Large intestine (tissue), 3 donors: Measurements from ENCODE around the gene CHD1. TPM values are rescaled to one million over a fixed set of nuclear protein-coding genes. Genes with fewer than 3 reads are reported as not detected.

ENCODE experiments used
- DNase-seq, 2 donors: peaks; one replicate each; pipeline versions ENCODE4 v3.0.0 to v3.0.0-alpha.2; 2013
- H3K27ac ChIP-seq: one replicate; pipeline ENCODE4 v1.5.1; 2013; ENCODE audit warnings: low read length
- H3K27me3 ChIP-seq: 2 replicates; pipeline ENCODE4 v1.6.1; 2013; ENCODE audit warnings: low read length; ENCODE audit not compliant: control insufficient read depth, insufficient read depth
- H3K36me3 ChIP-seq: 2 replicates; pipeline ENCODE4 v1.6.1; 2013; ENCODE audit warnings: low read length; ENCODE audit not compliant: control insufficient read depth, insufficient read depth
- H3K4me1 ChIP-seq: one replicate; pipeline ENCODE4 v1.6.1; 2013; ENCODE audit warnings: low read length; ENCODE audit not compliant: control insufficient read depth, insufficient read depth
- H3K4me3 ChIP-seq: one replicate; pipeline ENCODE4 v1.5.1; 2013; ENCODE audit warnings: low read length
- H3K9me3 ChIP-seq: one replicate; pipeline ENCODE4 v1.6.1; 2013; ENCODE audit warnings: mild to moderate bottlenecking, low read depth, low read length, moderate library complexity; ENCODE audit not compliant: control insufficient read depth
- WGBS: methylation state at CpG from one replicate; pipeline ENCODE4 v1.1.5; 2013; ENCODE audit warnings: low lambda C conversion rate; ENCODE audit not compliant: insufficient coverage; 5-methylcytosine and 5-hydroxymethylcytosine counted together
- polyA plus RNA-seq: library from polyadenylated mRNA; unstranded; fragments of 120-200 nt; gene quantifications from one replicate; pipeline ENCODE4 v1.2.1, GENCODE V29; 2013

Gene CHD1
- polyA plus RNA-seq, 1 donor = 49.4 TPM

DNA sequence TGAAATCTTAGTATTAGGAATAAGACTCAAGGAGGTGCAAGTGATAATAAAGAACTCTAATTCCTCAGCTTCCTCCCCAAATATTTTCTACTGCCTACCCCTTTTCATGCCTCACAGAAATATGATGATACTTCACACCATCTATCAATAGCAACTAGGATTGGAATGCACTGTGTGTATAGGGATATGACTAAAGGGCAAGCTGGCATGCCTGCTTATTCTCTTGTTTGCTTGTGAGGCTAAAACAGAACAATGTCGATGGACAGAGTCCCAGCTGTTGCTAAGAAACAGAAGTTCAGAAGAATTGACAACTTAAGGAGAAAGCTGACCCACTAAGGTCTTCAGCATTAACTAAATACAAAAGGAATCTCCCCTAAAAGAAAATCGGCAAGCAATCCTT is 9.7 kb upstream of the CHD1 start:
- Histone ChIP-seq H3K36me3 (no peaks in the 10 kb centered on the region), H3K4me3 (no peak overlapping the region), H3K4me1 (no peaks in the 10 kb centered on the region), H3K27me3 (no peaks in the 10 kb centered on the region), H3K27ac (no peak overlapping the region), H3K9me3 (no peaks in the 10 kb centered on the region)
- WGBS = no CpG with 5 or more reads among the region's 2 CpGs
- DNase-seq = no peak

DNA sequence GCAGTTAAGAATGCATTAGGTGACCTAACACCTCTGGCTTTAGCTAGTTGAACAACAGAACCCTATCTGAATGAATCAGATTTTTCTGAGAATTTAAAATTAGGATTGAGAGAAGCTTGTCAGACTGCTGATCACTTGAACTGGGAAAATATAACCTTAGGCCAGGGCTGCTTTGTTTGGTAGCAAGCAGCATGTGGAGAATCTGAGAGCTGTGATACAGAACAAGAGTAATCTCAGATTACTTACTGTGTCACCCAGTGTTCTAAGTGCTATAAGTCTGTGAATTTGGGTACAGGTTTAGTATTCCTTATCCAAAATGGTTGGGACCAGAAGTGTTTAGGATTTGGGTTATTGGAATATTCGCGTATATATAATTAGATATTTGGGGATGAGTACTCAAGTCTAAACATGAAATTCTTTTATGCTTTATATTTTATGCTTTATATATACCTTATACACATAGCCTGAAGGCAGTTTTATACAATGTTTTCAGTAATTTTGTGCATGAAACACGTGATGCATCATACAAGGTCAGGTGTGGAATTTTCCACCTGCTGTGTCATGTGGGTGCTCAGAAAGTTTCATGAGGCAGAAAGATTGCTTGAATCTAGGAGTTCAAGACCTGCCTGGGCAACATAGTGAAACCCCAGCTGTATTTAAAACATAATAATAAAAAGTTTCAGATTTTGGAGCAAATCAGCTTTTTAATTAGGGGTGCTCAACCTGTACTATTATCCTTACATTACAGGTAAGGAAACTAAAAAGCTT is 8.3 kb upstream of the CHD1 start:
- 100% methylated on average over 2 of the region's 3 CpGs for WGBS

DNA sequence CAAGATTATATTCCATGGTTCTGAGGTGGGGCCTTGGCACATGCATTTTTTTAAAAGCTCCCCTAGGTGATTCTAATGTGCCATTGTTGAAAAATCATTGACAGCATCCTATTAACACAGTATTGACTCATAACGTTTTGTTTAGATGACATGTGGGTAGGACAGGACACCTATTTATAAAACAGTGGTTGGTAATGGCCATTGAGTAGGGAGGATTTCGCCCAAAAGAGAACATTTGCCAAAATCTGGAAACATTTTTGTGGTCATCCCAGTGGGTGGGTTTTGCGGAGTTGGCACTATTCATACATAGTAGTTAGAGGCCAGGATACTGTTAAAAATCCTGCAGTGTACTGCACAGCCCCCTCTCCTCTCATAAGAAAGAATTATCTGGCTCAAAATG is 6.4 kb upstream of the CHD1 start:
- DNase-seq = no peak
- Histone ChIP-seq H3K27me3 (no peaks in the 10 kb centered on the region), H3K4me1 (no peaks in the 10 kb centered on the region), H3K27ac (no peak overlapping the region), H3K36me3 (no peaks in the 10 kb centered on the region), H3K4me3 (no peak overlapping the region), H3K9me3 (no peaks in the 10 kb centered on the region)
- no CpG with 5 or more reads among the region's 3 CpGs for WGBS

More for the DNA sequence above, 8.3 kb upstream of the CHD1 start:
- no peaks in the 10 kb centered on the region for H3K4me1 ChIP-seq
- H3K27me3 ChIP-seq = no peaks in the 10 kb centered on the region
- H3K9me3 ChIP-seq = no peaks in the 10 kb centered on the region
- no peak for DNase-seq
- H3K36me3 ChIP-seq = no peaks in the 10 kb centered on the region
- no peak overlapping the region for H3K4me3 ChIP-seq
- H3K27ac ChIP-seq = no peak overlapping the region

DNA sequence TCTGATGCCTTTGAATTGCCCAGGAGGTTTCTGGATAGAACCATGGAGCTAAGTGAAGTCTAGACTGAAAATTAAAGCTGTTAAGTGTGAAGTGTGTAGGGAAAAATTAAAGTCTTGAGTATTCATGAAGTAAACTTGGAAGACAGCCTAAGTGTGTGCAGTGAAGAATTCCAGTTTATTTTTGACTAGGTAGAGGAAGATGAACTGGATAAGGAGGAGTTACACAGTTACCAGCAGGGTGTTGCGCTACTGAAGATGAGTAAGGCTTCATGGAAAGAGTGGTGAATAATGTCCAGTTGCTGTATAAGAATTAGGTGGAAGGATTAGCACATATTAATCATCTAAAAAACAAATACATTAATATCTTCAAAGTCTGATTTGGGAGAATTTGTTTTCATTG is 5.7 kb upstream of the CHD1 start:
- H3K4me3 ChIP-seq = no peak overlapping the region
- no peaks in the 10 kb centered on the region for H3K9me3 ChIP-seq
- no peaks in the 10 kb centered on the region for H3K27me3 ChIP-seq
- DNase-seq = no peak
- H3K4me1 ChIP-seq = no peaks in the 10 kb centered on the region
- no peaks in the 10 kb centered on the region for H3K36me3 ChIP-seq
- H3K27ac ChIP-seq = no peak overlapping the region
- WGBS = no CpG with 5 or more reads among the region's 1 CpG

DNA sequence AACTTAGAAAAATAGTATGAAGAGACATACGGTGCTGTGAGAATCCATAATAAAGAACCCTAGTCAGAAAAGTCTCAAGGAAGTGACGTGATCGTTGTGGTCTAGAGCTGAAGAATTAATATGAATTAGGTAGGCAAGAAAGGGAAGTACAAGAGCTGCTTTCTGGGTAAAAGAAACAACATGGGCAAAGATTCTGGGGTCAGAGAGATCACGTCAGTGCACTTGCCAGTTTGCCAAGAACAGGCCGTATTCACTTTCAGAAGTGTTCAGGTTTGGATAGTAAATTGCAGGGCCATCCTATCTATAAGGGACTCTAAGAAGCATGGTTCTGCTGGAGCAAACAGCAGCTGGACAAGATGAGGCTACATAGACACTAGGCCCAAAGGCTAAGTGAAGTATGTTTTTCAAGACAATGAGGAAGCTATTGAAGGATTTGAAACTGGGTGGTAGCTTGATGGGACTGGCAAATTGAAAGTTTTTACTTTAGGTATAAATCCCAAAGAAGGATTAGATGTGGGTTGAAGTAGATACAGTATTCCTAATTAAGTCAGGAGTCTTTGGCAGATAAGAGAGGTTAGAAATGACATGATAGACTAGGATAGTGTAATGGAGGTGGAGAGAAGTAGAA is 4.8 kb upstream of the CHD1 start:
- no peak overlapping the region for H3K27ac ChIP-seq
- no peak for DNase-seq
- no peaks in the 10 kb centered on the region for H3K27me3 ChIP-seq
- no peaks in the 10 kb centered on the region for H3K9me3 ChIP-seq
- no peak overlapping the region for H3K4me3 ChIP-seq
- no peaks in the 10 kb centered on the region for H3K36me3 ChIP-seq
- H3K4me1 ChIP-seq = no peaks in the 10 kb centered on the region
- whole genome bisulfite sequencing = 95% methylated on average over 3 of the region's 5 CpGs

DNA sequence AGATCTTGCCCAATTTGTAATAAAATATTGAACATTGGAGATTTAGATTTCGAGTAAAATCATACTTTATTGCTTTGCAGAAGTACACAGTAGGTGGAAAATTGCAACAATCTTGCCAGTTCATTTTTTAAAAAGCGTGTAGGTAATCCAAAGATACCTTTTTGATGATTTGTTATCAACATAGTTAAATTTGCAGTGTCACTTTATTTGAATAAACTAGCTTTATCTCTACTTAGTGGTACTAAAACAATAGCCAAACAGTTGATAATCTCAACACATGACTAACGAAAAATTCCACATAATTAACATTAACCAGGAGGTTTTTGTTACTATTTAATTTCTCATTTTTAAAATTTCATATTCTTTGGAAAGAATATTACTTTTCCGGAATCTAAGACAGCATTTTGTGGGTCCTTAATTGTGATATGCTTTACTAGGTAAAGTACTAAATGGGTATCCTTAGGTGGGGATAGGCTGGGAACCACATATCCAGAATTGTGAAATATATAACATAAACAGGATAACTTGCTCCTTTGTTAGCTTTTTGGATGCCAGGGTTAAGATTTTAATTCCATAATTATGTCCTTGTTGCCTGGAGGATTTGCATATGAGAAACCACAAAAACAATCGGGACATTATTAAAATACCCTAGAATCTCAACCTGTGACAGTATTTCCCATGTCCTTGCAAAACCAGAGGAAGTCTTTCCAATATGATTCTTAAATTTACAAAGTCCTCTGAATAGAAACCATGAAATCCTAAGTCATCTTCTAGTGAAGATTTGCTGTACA is 2.4 kb upstream of the CHD1 start:
- no peaks in the 10 kb centered on the region for H3K27me3 ChIP-seq
- no peaks in the 10 kb centered on the region for H3K4me1 ChIP-seq
- no peak overlapping the region for H3K4me3 ChIP-seq
- H3K27ac ChIP-seq = no peak overlapping the region
- WGBS = 90% methylated on average over 2 of the region's 5 CpGs
- no peak for DNase-seq
- H3K9me3 ChIP-seq = no peaks in the 10 kb centered on the region
- H3K36me3 ChIP-seq = no peaks in the 10 kb centered on the region

DNA sequence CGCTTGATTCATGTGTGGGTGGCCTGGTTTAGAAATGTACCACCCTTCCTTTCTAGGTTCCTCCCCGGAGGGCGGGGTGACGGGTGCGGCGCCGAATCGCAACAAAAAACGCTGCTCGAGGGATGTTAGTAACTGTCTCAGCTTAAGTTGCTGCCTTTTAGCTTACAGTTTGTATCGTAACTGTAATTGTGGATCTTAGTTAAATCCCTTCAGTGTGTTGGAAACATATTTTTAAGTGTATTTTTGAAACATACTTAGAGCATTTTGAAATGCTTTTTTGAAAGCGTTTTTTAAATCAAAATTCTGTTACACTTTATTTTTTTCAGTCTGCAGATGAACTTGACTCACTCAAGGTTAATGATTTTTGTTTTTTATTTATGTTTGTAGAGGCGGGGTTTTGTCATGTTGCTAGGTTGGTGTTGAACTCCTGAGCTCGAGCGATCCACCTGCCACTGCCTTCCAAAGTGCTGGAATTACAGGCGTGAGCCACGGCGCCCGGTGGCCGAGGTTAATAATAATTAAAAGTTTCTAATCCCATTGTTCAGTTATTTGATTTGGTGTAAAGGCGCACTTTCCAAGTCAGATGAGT is 997 bp upstream of the CHD1 start:
- no peaks in the 10 kb centered on the region for H3K27me3 ChIP-seq
- peak in 1 of 2 donors; percentile 9 for DNase-seq
- H3K36me3 ChIP-seq = peaks cover 8% of the 10 kb centered on the region
- H3K4me3 ChIP-seq = peak overlapping the region; percentile 99
- no peaks in the 10 kb centered on the region for H3K9me3 ChIP-seq
- H3K4me1 ChIP-seq = no peaks in the 10 kb centered on the region
- H3K27ac ChIP-seq = peak overlapping the region; percentile 100
- WGBS = 0% methylated on average over 2 of the region's 21 CpGs

DNA sequence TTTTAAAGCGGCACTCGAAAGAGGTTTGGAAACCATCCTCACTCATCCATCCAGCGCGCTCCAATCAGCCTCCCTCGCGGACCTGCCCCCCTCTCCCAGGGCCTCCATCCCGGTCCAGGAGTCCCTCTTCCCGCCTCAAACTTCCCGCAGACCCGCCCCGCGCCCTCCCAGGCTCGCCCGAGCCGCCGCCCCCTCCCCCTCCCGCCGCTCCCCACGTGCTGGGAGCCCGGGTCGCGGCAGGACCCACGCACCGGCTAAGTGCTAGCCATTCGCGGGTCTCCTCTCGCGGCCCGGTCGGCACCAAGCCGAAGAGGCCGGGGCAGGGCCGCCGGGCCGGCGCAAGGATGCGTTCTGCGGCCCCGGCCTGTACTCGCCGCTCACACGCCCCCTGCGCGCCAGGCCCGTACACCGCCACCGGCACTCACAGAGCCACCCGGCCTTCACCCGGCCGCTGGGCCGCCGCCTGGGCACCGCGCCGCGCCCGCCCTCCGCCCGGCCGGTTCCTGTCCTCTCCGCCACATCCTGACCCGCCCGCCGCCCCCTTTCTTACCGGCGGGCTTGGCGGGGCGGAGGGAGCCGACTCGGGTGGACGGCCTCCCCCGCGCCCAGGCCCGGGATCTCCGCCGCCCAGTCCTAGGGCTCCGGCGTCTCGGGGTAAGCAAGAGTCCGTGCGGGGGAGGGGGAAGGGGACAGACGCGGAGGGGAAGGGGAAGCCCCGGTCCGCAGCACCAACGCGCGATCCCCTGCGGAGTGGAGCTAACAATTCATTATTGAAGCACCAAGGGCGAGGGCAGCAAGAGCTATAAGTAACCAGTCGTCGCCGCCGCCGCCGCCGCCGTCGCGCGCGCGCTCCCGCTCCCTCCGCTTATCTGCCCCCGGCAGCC is 576 bp downstream of the CHD1 start:
- WGBS = no CpG with 5 or more reads among the region's 106 CpGs
- peak; percentile 44 to 80 for DNase-seq
- H3K27me3 ChIP-seq = no peaks in the 10 kb centered on the region
- H3K36me3 ChIP-seq = peaks cover 20% of the 10 kb centered on the region
- H3K9me3 ChIP-seq = no peaks in the 10 kb centered on the region
- H3K4me3 ChIP-seq = peak overlapping the region; percentile 81
- H3K27ac ChIP-seq = peak overlapping the region; percentile 98
- H3K4me1 ChIP-seq = no peaks in the 10 kb centered on the region

DNA sequence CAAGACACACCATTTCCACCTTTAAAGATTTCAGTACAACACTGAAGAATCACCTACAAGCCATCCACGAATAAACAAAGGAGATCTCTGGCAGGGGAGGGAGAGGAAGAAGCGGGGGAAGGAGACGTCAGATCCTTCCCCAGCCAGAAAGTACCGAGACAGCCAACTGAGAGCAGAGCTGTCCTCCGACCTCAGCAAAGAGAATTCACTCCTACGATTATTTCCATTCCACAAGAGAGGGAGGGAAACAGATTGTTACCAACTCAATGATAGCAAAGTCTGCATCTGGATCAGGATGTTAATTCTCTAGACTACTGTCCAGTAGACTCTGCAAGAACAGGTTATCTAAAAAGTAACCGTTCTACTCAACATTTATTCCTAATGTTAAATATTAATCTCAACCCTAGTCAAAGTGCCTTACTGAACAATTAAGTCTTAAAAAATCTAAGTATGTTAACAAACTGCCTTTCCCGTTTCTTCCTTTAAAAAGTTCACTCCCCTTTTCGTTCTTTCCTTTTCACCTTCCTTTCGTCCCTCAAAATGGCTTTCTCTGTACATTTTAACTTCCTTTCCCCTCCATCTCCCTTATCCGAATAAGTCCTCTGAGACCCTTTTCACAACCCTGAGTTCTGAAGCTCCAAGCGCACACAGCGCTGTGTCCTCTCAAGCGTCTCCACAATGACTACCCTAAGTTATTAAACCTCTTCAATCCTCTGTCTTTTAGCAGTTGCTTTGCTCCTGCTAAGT is 1.4 kb downstream of the CHD1 start:
- DNase-seq = peak; percentile 40 to 62
- H3K4me1 ChIP-seq = no peaks in the 10 kb centered on the region
- H3K4me3 ChIP-seq = peak overlapping the region; percentile 81
- no peaks in the 10 kb centered on the region for H3K9me3 ChIP-seq
- no peaks in the 10 kb centered on the region for H3K27me3 ChIP-seq
- 0% methylated on average over 5 of the region's 14 CpGs for WGBS
- peaks cover 26% of the 10 kb centered on the region for H3K36me3 ChIP-seq
- peak overlapping the region; percentile 98 for H3K27ac ChIP-seq
